KMS-11 (cell line): ENCODE data around the gene GTF2IRD1.

Source experiments
- H2AFZ ChIP-seq: fragments of 200-600 bp; sonication (generic); 2 replicates; pipeline ENCODE4 v1.6.1; 2016; ENCODE audit warnings: antibody characterized with exemption, mixed run types, low read depth
- H3K27ac ChIP-seq: fragments of 200-600 bp; sonication (generic); 2 replicates; pipeline ENCODE4 v1.6.1; 2016; ENCODE audit warnings: mild to moderate bottlenecking, mixed run types
- H3K27me3 ChIP-seq: fragments of 200-600 bp; sonication (generic); 2 replicates; pipeline ENCODE4 v1.6.1; 2017; ENCODE audit warnings: mild to moderate bottlenecking, low read depth, mixed run types, moderate library complexity; ENCODE audit not compliant: insufficient read depth
- H3K36me3 ChIP-seq: fragments of 200-600 bp; sonication (generic); 2 replicates; pipeline ENCODE4 v1.6.1; 2017; ENCODE audit warnings: mild to moderate bottlenecking, mixed run types; ENCODE audit not compliant: insufficient read depth
- H3K4me1 ChIP-seq: fragments of 200-600 bp; sonication (generic); 2 replicates; pipeline ENCODE4 v1.6.1; 2016; ENCODE audit warnings: mild to moderate bottlenecking, low read depth, mixed run types; ENCODE audit not compliant: poor library complexity, severe bottlenecking
- H3K4me2 ChIP-seq: fragments of 200-600 bp; sonication (generic); 2 replicates; pipeline ENCODE4 v1.7.0; 2016; ENCODE audit warnings: mild to moderate bottlenecking, mixed run types
- H3K4me3 ChIP-seq: fragments of 200-600 bp; sonication (generic); IDR thresholded peaks from 2 replicates; pipeline ENCODE4 v1.6.1; 2017; ENCODE audit warnings: low read depth, low read length, mixed read lengths; ENCODE audit not compliant: insufficient read depth
- H3K79me2 ChIP-seq: fragments of 200-600 bp; sonication (generic); 2 replicates; pipeline ENCODE4 v1.6.1; 2016; ENCODE audit warnings: low read depth, mixed run types; ENCODE audit not compliant: insufficient read depth
- H3K9ac ChIP-seq: fragments of 200-600 bp; sonication (generic); 2 replicates; pipeline ENCODE4 v1.6.1; 2016; ENCODE audit warnings: mild to moderate bottlenecking, mixed run types
- H4K20me1 ChIP-seq: fragments of 200-600 bp; sonication (generic); 2 replicates; pipeline ENCODE4 v1.6.1; 2016; ENCODE audit warnings: mild to moderate bottlenecking, mixed run types; ENCODE audit not compliant: insufficient read depth
- CTCF ChIP-seq: fragments of 200-600 bp; sonication (generic); conservative IDR thresholded peaks from 2 replicates; pipeline ENCODE4 v1.6.1; 2017; ENCODE audit warnings: low read depth, mild to moderate bottlenecking, antibody characterized with exemption, low read length, moderate library complexity, mixed read lengths

Gene GTF2IRD1

GRCh38 chr7:74475987-74476350 lies 22.3 kb downstream of the GTF2IRD1 start:
- H3K4me1 ChIP-seq, result no peaks in the 10 kb centered on the region
- H3K79me2 ChIP-seq, result no peaks in the 10 kb centered on the region
- no peak overlapping the region for H2AFZ ChIP-seq
- no peak overlapping the region for H3K27ac ChIP-seq
- H4K20me1 ChIP-seq, result no peaks in the 10 kb centered on the region
- H3K36me3 ChIP-seq, result no peaks in the 10 kb centered on the region
- no peak overlapping the region for H3K4me2 ChIP-seq
- no peak for TF ChIP-seq CTCF
- H3K27me3 ChIP-seq, result no peaks in the 10 kb centered on the region
- no peak overlapping the region for H3K4me3 ChIP-seq
- no peak overlapping the region for H3K9ac ChIP-seq

- Histone ChIP-seq H3K27me3 (no peaks in the 10 kb centered on the region), H3K4me2 (no peak overlapping the region), H3K79me2 (no peaks in the 10 kb centered on the region), H3K36me3 (no peaks in the 10 kb centered on the region), H3K4me3 (no peak overlapping the region), H3K27ac (no peak overlapping the region), H3K9ac (no peak overlapping the region), H2AFZ (no peak overlapping the region), H3K4me1 (no peaks in the 10 kb centered on the region), H4K20me1 (no peaks in the 10 kb centered on the region)
- TF ChIP-seq CTCF, result no peak
These were observed 22.9 kb downstream of the GTF2IRD1 start for GRCh38 chr7:74476626-74477025.

GRCh38 chr7:74478671-74479065 lies 25.0 kb downstream of the GTF2IRD1 start:
- Histone ChIP-seq H3K4me3 (no peak overlapping the region), H3K36me3 (no peaks in the 10 kb centered on the region), H3K4me2 (no peak overlapping the region), H3K4me1 (no peaks in the 10 kb centered on the region), H3K27ac (no peak overlapping the region), H3K79me2 (no peaks in the 10 kb centered on the region), H3K27me3 (no peaks in the 10 kb centered on the region), H4K20me1 (no peaks in the 10 kb centered on the region), H2AFZ (no peak overlapping the region), H3K9ac (no peak overlapping the region)
- no peak for TF ChIP-seq CTCF

- H3K27me3 ChIP-seq, result no peaks in the 10 kb centered on the region
- H3K4me2 ChIP-seq, result no peak overlapping the region
- H4K20me1 ChIP-seq, result no peaks in the 10 kb centered on the region
- no peaks in the 10 kb centered on the region for H3K79me2 ChIP-seq
- H3K9ac ChIP-seq, result no peak overlapping the region
- no peak overlapping the region for H3K27ac ChIP-seq
- no peak overlapping the region for H2AFZ ChIP-seq
- no peak overlapping the region for H3K4me3 ChIP-seq
- TF ChIP-seq CTCF, result no peak
- no peaks in the 10 kb centered on the region for H3K36me3 ChIP-seq
- no peaks in the 10 kb centered on the region for H3K4me1 ChIP-seq
These were observed 25.5 kb downstream of the GTF2IRD1 start for GRCh38 chr7:74479066-74479781.
